Fibroblast of the aortic adventitia (primary cell): ENCODE results near the gene TGFBI. TPM values are rescaled to one million over a fixed set of nuclear protein-coding genes. Genes with fewer than 3 reads are reported as not detected.

Experiments used
- DNase-seq: peaks from one replicate; pipeline ENCODE4 v3.0.0-alpha.2; 2010; ENCODE audit warnings: low read depth
- H3K4me3 ChIP-seq: 2 replicates; pipeline ENCODE4 v1.5.1; 2011; ENCODE audit warnings: low read depth, mild to moderate bottlenecking, control low read depth, low read length, moderate library complexity
- total RNA-seq: library from RNA; depleted of rRNA; stranded (reverse); fragments of >200 nt; gene quantifications from 2 replicates; pipeline ENCODE4 v1.2.3, GENCODE V29; 2012; ENCODE audit warnings: low replicate concordance
- TF ChIP-seq, protein P1 (sequence below): IDR thresholded peaks from 2 replicates; pipeline ENCODE4 v1.5.1; 2011; ENCODE audit warnings: mild to moderate bottlenecking, low read length, control low read depth, inconsistent platforms; ENCODE audit not compliant: insufficient read depth

The TGFBI gene
- total RNA-seq, 1 donor = 227 TPM

DNA sequence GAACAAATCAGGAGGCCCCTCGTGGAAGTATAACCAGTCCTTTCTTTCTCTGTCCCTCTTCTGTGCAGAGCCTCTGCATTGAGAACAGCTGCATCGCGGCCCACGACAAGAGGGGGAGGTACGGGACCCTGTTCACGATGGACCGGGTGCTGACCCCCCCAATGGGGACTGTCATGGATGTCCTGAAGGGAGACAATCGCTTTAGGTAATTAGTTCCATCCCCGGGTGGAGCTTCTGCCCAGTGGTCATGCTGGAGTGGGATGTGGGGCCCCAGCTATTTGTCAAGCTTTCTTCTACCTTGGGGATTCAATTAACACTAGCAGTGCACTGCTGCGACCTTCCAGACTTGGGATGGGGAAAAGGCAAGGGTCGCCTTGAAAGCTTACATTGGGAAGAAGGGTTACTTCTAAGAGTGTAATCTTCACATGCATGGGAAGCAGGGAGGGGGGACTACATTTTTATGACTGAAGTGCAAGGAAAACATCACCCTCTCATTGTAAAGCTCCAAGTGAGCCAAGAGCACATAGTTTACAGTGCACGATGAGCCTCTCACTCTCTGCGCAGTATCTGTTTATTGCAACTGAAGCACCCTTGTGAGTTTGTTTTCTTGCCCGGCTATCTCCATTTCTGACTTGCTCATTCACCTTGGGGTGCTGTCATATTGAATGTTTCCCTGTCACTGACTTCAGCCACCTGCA, 27.0 kb downstream of the TGFBI start:
- TF ChIP-seq, protein P1, sequence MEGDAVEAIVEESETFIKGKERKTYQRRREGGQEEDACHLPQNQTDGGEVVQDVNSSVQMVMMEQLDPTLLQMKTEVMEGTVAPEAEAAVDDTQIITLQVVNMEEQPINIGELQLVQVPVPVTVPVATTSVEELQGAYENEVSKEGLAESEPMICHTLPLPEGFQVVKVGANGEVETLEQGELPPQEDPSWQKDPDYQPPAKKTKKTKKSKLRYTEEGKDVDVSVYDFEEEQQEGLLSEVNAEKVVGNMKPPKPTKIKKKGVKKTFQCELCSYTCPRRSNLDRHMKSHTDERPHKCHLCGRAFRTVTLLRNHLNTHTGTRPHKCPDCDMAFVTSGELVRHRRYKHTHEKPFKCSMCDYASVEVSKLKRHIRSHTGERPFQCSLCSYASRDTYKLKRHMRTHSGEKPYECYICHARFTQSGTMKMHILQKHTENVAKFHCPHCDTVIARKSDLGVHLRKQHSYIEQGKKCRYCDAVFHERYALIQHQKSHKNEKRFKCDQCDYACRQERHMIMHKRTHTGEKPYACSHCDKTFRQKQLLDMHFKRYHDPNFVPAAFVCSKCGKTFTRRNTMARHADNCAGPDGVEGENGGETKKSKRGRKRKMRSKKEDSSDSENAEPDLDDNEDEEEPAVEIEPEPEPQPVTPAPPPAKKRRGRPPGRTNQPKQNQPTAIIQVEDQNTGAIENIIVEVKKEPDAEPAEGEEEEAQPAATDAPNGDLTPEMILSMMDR = no peak
- no peak for DNase-seq
- no peak overlapping the region for H3K4me3 ChIP-seq

DNA sequence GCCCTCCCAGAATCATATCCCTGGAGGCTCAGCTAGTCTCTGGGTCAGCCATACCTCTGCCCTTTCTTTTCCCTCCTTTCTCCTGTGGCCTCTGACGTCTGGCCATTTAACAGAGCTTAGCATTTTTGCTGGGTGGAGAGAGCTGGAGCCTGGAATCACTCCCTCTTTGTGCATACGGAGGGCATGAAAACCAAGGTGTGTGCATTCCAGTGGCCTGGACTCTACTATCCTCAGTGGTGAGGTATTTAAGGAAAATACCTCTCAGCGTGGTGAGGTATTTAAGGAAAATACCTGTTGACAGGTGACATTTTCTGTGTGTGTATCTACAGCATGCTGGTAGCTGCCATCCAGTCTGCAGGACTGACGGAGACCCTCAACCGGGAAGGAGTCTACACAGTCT, 27.5 kb downstream of the TGFBI start:
- TF ChIP-seq, protein P1 = no peak
- DNase-seq = no peak
- no peak overlapping the region for H3K4me3 ChIP-seq

GRCh38 chr5:136056771-136057335, 28.1 kb downstream of the TGFBI start:
- TF ChIP-seq, protein P1 = no peak
- DNase-seq = no peak
- H3K4me3 ChIP-seq = no peak overlapping the region

DNA sequence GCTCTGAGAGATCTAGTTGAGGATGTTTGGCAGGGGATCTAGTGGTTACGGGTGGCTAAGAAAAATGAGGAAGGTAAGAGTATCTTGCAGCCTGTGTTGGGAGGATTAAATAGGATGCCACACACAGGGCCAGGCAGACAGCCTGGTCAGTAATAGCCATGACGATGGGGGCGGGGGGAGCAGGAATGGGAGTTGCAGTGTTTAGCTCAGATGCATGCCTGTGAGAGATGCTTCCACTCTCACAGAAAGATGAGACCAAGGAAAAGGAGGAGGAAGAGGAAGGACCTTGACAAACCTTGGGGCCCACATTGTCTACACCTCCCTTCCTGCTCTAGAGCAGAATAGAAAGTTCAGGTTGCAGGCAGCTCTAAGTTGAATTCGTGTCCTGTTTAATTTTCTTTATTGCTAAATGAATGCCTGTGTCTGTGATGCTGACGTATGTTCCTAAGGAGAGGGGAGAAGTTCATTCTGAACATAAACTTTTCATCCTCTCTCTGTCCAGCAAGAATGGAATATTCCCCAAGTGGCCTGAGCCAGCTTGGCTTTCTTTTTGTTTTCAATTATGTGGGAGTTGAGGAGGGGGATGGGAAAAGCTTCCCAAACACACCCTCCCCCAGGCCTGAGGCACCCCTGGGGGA, 28.7 kb downstream of the TGFBI start:
- DNase-seq = peak; percentile 39
- no peak overlapping the region for H3K4me3 ChIP-seq
- TF ChIP-seq, protein P1 = no peak

- DNase-seq = peak; percentile 99
- peak overlapping the region; percentile 25 for H3K4me3 ChIP-seq
- TF ChIP-seq, protein P1 = peak; percentile 61
Measured at GRCh38 chr5:136058039-136058971, 29.5 kb downstream of the TGFBI start.

GRCh38 chr5:136058972-136059354, 30.2 kb downstream of the TGFBI start:
- no peak for DNase-seq
- TF ChIP-seq, protein P1 = no peak
- no peak overlapping the region for H3K4me3 ChIP-seq
